Skeletal muscle tissue (tissue), 4 donors: ENCODE results near the gene KIAA0753. TPM values are rescaled to one million over a fixed set of nuclear protein-coding genes. Genes with fewer than 3 reads are reported as not detected.
"Not testable (repeated sequence)": the region's sequence is repeated elsewhere in the genome, so short reads cannot be mapped to it uniquely, and the experiment has no call there.

Source experiments
- H3K27ac ChIP-seq: one replicate; pipeline ENCODE4 v1.7.0; 2013; ENCODE audit warnings: mild to moderate bottlenecking, low read depth, low read length, inconsistent platforms
- H3K27me3 ChIP-seq, 3 donors: one replicate each; pipeline ENCODE4 v1.7.0; 2013; ENCODE audit warnings: low read length in 3 of 3; ENCODE audit not compliant: control insufficient read depth in 3 of 3, insufficient read depth in 3 of 3
- H3K36me3 ChIP-seq, 3 donors: one replicate each; pipeline ENCODE4 v1.7.0; 2013; ENCODE audit warnings: low read length in 3 of 3; ENCODE audit not compliant: control insufficient read depth in 3 of 3, insufficient read depth in 3 of 3
- H3K4me1 ChIP-seq, 3 donors: one replicate each; pipeline ENCODE4 v1.7.0; 2013; ENCODE audit warnings: low read length in 3 of 3, mild to moderate bottlenecking in 3 of 3; ENCODE audit not compliant: control insufficient read depth in 3 of 3, insufficient read depth in 3 of 3
- H3K4me3 ChIP-seq, 3 donors: one replicate each; pipeline ENCODE4 v1.7.0; 2013; ENCODE audit warnings: low read length in 3 of 3
- H3K9ac ChIP-seq, 3 donors: one replicate each; pipeline ENCODE4 v1.7.0; 2013; ENCODE audit warnings: low read length in 3 of 3, mild to moderate bottlenecking in 3 of 3, moderate library complexity in 2 of 3, low read depth in 1 of 3
- H3K9me3 ChIP-seq, 3 donors: one replicate each; pipeline ENCODE4 v1.7.0; 2013; ENCODE audit warnings: low read length in 3 of 3; ENCODE audit not compliant: control insufficient read depth in 3 of 3
- total RNA-seq: library from RNA; depleted of rRNA; stranded (reverse); fragments of >200 nt; gene quantifications from one replicate; pipeline ENCODE4 v1.2.3, GENCODE V29; 2014
- donor health status: Osteomylitis.

KIAA0753 gene
- total RNA-seq, 1 donor from 2014 or later: 11.5 TPM

DNA sequence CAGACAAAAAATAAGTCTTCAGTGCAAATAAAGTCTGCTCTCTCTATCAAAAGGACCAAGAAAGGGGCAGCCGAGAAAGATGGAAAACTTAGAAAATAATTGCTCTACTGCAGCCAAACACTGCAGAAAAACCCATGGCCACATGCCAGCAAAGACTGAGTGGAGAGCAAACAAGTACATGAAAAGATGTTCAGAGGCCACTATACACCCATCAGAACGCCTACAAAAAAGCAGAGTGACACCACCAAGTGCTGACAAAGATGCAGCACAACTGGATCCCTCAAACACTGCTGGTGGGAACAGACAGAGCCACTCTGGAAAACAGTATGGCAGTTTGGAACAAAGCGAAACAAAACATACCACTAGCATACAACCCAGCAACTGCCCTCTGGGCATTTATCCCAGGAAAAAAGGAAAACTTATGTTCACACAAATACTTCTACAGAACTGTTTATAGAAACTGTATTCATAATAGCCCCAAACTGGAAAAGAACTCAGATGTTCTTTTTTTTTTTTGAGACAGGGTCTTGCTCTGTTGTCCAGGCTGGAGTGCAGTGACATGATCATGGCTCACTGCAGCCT, 36.7 kb downstream of the KIAA0753 start:
- peaks cover 2 to 38% (median 27%) of the 10 kb centered on the region in 3 donors for H3K36me3 ChIP-seq
- H3K27me3 ChIP-seq: no peaks in the 10 kb centered on the region
- H3K4me3 ChIP-seq: no peak overlapping the region

DNA sequence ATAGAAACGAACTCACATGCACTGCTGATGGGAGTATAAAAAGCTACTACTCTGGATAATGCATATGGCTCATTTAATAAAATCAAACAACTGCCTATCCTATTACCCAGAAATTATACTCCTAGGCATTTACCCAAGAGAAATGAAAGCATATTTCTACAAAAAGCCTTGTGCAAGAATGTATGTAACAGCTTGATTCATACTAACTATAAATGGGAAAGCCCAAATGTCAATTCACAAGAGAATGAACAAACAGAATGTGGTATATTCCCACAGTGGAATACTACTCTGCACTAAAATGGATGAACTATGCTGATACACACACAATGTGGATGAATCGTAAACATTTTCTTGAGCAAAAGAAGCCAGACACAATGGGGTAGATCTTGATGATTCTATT, 38.4 kb downstream of the KIAA0753 start:
- peaks cover 0 to 24% (median 19%) of the 10 kb centered on the region in 3 donors for H3K36me3 ChIP-seq
- H3K9me3 ChIP-seq: no peaks in the 10 kb centered on the region
- peaks cover 4 to 13% (median 9%) of the 10 kb centered on the region in 3 donors for H3K4me1 ChIP-seq
- no peak overlapping the region for H3K4me3 ChIP-seq
- H3K27me3 ChIP-seq: no peaks in the 10 kb centered on the region
- no peak overlapping the region for H3K27ac ChIP-seq
- H3K9ac ChIP-seq: no peak overlapping the region

More for the DNA sequence above, 36.7 kb downstream of the KIAA0753 start:
- no peak overlapping the region for H3K27ac ChIP-seq
- no peaks in the 10 kb centered on the region for H3K9me3 ChIP-seq
- H3K9ac ChIP-seq: no peak overlapping the region
- peaks cover under 1 to 5% (median 2%) of the 10 kb centered on the region in 3 donors for H3K4me1 ChIP-seq

DNA sequence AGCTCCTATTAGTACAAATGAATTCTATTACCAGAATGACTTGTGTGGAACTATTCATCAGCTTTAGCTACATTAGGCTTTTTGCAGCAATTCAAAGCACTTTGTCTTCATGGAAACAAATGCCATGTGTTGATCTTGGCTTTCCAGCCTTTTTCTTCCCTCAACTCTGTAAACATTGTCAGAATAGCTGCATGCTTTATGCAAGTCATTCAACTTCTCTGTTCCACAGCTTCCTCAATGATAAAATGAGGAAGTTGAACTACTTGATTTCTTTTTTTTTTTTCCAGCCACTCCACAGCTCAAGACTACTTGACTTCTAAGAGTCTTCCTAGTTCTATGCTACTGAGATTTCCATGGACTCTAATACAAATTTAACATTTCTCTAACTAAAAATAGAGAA, 41.1 kb downstream of the KIAA0753 start:
- Histone ChIP-seq H3K27ac (no peak overlapping the region), H3K9me3 (no peaks in the 10 kb centered on the region), H3K9ac (no peak overlapping the region), H3K4me1 (peaks cover 4 to 13% (median 9%) of the 10 kb centered on the region in 3 donors), H3K27me3 (no peaks in the 10 kb centered on the region), H3K4me3 (no peak overlapping the region), H3K36me3 (peaks cover 9 to 19% (median 15%) of the 10 kb centered on the region in 3 donors)

DNA sequence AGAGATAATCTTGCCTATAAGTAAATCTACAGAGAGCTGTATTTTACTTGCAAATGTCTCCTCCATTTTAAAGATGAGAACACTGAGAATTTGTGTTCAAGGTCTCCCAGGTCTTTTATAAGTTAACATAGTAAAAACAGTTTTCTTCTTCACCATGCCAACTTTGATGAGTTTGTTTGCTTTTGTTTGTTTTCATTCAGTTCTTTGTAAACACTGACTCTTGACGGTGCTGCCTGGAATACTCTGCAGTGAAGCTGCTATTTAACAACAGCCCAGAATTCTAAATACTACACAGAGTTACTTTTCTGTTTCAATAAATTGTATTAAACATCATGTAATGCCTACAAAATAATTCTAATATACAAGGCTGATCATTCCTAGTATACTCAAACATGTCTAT, 42.8 kb downstream of the KIAA0753 start:
- no peak overlapping the region for H3K4me3 ChIP-seq
- no peak overlapping the region for H3K27ac ChIP-seq
- H3K27me3 ChIP-seq: no peaks in the 10 kb centered on the region
- no peaks in the 10 kb centered on the region for H3K9me3 ChIP-seq
- H3K4me1 ChIP-seq: peaks cover 4 to 13% (median 9%) of the 10 kb centered on the region in 3 donors
- H3K9ac ChIP-seq: no peak overlapping the region
- H3K36me3 ChIP-seq: peaks cover 9 to 23% (median 17%) of the 10 kb centered on the region in 3 donors

DNA sequence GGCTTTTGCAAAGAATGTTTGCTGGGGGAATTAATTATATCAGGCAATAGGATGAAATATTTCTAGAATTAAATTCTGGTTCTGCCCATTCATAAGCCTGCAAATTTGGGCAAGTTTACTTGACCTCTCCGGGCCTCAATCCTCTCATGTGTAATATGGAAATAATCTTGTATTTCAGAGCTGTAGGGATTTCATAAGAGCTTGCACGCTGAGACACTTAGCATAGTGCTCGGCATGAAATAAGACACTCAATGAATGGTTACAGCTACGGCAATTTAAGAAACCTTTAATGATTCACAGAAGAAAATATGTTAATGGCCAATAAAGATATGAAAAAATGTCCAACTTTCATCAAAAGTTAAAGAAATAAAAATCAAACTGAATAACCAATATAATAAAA, 43.6 kb downstream of the KIAA0753 start:
- Histone ChIP-seq H3K36me3 (peaks cover 9 to 23% (median 17%) of the 10 kb centered on the region in 3 donors), H3K4me3 (no peak overlapping the region), H3K27ac (no peak overlapping the region), H3K9ac (no peak overlapping the region), H3K4me1 (peaks cover 4 to 13% (median 9%) of the 10 kb centered on the region in 3 donors), H3K9me3 (no peaks in the 10 kb centered on the region), H3K27me3 (no peaks in the 10 kb centered on the region)

DNA sequence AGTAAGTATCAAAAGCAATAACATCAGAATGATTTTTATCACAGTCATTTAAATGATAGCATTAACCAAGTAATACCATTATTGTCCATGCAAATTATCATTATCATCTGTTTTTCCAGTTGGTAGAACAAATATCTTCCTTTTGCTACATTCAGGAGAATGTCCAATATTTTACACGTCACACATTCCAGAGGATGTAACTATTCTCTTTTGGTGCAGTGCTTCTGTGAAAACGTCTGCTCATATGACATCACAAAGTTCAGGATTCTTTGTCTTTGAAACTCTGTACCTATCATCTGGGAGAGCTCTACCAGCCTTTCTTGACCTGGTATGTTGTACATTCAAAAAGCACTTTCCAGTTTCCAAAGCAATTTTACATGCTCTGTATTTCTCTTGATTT, 44.0 kb downstream of the KIAA0753 start:
- Histone ChIP-seq H3K4me1 (peaks cover 4 to 13% (median 9%) of the 10 kb centered on the region in 3 donors), H3K4me3 (no peak overlapping the region), H3K27ac (no peak overlapping the region), H3K9ac (no peak overlapping the region), H3K36me3 (peaks cover 9 to 26% (median 17%) of the 10 kb centered on the region in 3 donors), H3K9me3 (no peaks in the 10 kb centered on the region), H3K27me3 (no peaks in the 10 kb centered on the region)

DNA sequence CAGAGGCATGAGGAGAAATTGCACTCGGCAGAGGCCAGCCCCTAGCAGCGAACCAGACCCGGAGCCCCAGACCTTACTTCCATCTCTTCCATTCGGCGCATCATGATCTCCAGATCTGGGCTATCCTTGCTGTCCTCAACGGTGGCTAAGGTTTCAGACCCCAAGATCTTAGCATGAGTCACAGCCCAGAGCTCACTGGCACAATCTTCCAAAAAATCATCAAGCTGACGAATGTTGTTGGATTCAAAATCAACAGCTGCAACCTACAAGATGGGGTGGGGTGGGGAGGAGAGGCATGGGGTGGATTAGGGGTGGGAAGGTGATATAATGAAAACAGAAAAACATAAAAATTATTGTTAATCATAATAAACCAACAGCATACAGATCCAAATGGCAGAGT, 44.4 kb downstream of the KIAA0753 start:
- no peak overlapping the region for H3K27ac ChIP-seq
- peaks cover 9 to 26% (median 17%) of the 10 kb centered on the region in 3 donors for H3K36me3 ChIP-seq
- H3K4me3 ChIP-seq: no peak overlapping the region
- peaks cover 4 to 13% (median 9%) of the 10 kb centered on the region in 3 donors for H3K4me1 ChIP-seq
- H3K9ac ChIP-seq: no peak overlapping the region
- no peaks in the 10 kb centered on the region for H3K9me3 ChIP-seq
- H3K27me3 ChIP-seq: no peaks in the 10 kb centered on the region

DNA sequence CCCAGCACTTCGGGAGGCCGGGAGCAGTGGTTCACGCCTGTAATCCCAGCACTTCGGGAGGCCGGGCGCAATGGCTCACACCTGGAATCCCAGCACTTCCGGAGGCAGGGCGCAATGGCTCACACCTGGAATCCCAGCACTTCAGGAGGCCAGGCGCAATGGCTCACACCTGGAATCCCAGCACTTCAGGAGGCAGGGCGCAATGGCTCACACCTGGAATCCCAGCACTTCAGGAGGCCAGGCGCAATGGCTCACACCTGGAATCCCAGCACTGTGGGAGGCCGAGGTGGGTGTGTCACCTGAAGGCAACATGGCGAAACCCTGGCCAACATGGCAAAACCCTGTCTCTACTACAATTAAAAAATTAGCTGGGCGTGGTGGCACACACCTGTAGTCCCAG, 47.1 kb downstream of the KIAA0753 start:
- H3K27me3 ChIP-seq, H3K4me3 ChIP-seq, H3K4me1 ChIP-seq, H3K9ac ChIP-seq, H3K9me3 ChIP-seq, H3K27ac ChIP-seq: not testable (repeated sequence)
- H3K36me3 ChIP-seq: peaks cover 18 to 34% (median 34%) of the 10 kb centered on the region in 3 donors

DNA sequence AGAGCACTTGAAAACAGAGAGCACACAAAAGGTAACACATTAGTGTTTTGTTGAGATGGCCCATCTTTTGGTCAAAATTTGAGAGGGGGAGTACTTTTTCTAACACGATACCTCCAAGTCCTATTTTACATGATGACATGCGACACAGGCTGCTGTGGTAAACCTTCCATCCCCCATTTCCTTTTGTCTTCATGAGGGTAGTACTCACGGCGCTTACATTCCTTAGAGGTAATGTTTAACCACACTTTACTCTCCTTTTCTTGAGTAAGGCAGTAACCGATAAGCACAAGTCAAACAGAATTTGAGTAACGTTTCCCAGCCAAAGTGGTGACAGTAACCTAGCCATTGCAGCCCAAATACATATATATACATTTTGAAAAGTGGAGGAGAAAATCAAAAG, 48.3 kb downstream of the KIAA0753 start:
- H3K27ac ChIP-seq: no peak overlapping the region

DNA sequence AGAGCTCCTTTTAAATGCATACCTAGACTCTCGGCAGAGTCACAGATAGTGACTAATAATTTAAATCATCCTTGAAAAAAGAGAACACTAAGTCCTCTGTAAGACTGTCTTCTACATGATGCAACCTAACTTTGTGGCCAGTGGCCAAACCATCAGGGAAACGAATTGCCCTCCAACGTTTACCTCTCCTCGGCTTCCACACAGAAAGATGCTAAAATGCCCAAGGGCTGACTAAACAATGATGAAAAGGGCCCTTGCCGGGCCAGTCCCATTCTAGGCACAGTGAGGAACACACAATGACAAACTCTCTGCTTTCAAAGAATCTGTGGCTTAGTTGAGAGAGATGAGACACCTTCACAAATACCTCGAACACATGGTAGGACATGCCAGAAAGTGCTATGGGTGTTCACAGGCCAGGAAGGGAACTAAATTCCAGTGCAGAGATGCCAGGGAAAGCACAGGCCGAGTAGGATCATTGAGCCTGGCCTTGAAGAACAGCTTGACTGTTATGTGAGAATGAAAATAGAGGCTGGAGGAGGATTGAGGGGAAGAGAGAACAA, 48.8 kb downstream of the KIAA0753 start:
- no peaks in the 10 kb centered on the region for H3K4me1 ChIP-seq
- no peak overlapping the region for H3K4me3 ChIP-seq
- H3K36me3 ChIP-seq: peaks cover 18 to 39% (median 39%) of the 10 kb centered on the region in 3 donors
- no peaks in the 10 kb centered on the region for H3K27me3 ChIP-seq
- H3K9me3 ChIP-seq: no peaks in the 10 kb centered on the region
- no peak overlapping the region for H3K27ac ChIP-seq
- no peak overlapping the region for H3K9ac ChIP-seq

More for the DNA sequence above, 48.3 kb downstream of the KIAA0753 start:
- Histone ChIP-seq H3K9ac (no peak overlapping the region), H3K36me3 (peaks cover 18 to 40% (median 39%) of the 10 kb centered on the region in 3 donors), H3K4me1 (no peaks in the 10 kb centered on the region), H3K27me3 (no peaks in the 10 kb centered on the region), H3K9me3 (no peaks in the 10 kb centered on the region), H3K4me3 (no peak overlapping the region)
